A673 (cell line): ENCODE measurements around the gene CDH26.
A peak's percentile ranks its signal among the peaks of the same experiment; 100 is the strongest.

Experiments
- CTCF ChIP-seq: fragments of 300-800, 200-600 bp; sonication (generic); conservative IDR thresholded peaks from 2 replicates; pipeline ENCODE4 v1.5.1; 2017; ENCODE audit warnings: low read depth, mild to moderate bottlenecking, antibody characterized with exemption, low read length, moderate library complexity, mixed read lengths
- EZH2 ChIP-seq: fragments of 200-600 bp; sonication (generic); IDR thresholded peaks from 2 replicates; pipeline ENCODE4 v1.6.1; 2017; ENCODE audit warnings: borderline replicate concordance, low read depth, mild to moderate bottlenecking, mixed read lengths, antibody characterized with exemption, low read length; ENCODE audit not compliant: poor library complexity, severe bottlenecking

DNA sequence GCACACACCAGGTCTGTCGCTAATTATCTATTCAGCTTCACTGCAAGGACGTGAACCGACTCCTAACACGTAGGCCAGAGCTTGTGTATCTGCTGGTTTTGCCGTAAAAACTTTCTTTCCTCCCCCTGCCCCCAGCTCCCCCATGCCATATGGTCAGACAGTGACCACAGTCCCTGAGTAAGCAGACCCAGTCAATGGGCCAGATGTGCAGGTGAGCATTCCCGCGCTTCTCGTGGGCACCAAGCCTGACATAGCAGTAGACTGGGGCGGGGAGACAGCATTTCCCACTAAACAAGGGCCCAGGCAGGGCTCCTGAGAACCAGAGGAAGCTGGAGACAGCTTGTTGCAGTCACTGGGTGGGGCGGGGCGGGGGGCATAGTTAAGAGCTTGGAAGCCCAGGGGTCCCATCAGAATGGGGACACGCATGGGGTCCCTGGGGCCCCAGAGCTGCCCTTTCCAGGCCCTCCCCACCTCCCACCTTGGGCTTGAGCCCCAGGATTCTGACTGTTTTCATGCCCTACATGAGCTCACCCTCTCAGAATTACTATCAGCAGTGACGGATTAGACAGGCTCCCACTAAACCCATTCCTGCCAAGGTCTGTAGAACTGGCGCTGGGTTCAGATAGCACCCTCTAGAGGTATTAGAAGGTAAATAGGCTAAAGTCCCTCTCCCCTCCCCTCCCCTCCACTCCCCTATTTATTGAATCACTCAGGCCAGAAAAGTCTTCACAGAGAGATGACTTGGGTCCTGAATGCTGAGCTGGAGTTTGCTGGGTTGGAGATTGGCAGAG is 51.8 kb downstream of the CDH26 start:
- TF ChIP-seq CTCF (peak; percentile 55), EZH2 (no peak)
